ENCODE data around the gene C12orf56. TPM values are rescaled to one million over a fixed set of nuclear protein-coding genes. Genes with fewer than 3 reads are reported as not detected.
A peak's percentile ranks its signal among the peaks of the same experiment; 100 is the strongest.
"Not testable (repeated sequence)": the region's sequence is repeated elsewhere in the genome, so short reads cannot be mapped to it uniquely, and the experiment has no call there.

C12orf56 gene
- total RNA-seq, 1 experiment from 2014 or later: 8.1 TPM

DNA sequence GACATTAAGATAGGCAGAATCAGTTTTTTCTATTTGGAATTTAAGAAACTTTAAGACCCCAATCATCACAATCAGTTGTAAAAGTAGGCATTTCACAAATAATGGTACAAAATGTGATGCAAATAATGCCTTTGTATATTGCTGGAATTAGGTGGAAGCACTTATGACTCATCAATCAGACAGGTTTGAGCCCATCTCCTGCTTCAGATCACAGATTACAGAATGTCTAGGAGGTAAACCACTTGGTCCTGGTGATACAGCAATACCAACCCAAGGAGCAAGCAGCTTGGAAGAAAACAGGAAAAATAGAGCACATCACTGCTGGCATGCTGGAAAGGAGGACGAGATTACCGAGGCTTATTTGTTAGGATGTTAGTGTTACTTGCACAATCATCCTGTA, 57.6 kb downstream of the C12orf56 start:
- ATAC-seq: no peak
- no peaks in the 10 kb centered on the region for H3K9me2 ChIP-seq (replicated peaks; ENCODE audit: low read length)
- DNase-seq: peak; percentile 10
- CTCF ChIA-PET: no interaction called here
- TF ChIP-seq EZH2 (IDR thresholded peaks at IDR 0.05; ENCODE audit: low read length, unreplicated experiment) (no peak), EZH2phosphoT487 (IDR thresholded peaks at IDR 0.05; ENCODE audit: borderline replicate concordance, low read length) (no peak)
- TF ChIP-seq, protein P1, sequence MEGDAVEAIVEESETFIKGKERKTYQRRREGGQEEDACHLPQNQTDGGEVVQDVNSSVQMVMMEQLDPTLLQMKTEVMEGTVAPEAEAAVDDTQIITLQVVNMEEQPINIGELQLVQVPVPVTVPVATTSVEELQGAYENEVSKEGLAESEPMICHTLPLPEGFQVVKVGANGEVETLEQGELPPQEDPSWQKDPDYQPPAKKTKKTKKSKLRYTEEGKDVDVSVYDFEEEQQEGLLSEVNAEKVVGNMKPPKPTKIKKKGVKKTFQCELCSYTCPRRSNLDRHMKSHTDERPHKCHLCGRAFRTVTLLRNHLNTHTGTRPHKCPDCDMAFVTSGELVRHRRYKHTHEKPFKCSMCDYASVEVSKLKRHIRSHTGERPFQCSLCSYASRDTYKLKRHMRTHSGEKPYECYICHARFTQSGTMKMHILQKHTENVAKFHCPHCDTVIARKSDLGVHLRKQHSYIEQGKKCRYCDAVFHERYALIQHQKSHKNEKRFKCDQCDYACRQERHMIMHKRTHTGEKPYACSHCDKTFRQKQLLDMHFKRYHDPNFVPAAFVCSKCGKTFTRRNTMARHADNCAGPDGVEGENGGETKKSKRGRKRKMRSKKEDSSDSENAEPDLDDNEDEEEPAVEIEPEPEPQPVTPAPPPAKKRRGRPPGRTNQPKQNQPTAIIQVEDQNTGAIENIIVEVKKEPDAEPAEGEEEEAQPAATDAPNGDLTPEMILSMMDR (conservative IDR thresholded peaks at IDR 0.05; ENCODE audit: low read depth, low read length): no peak
- no peaks in the 10 kb centered on the region for H3K9me3 ChIP-seq (ENCODE audit: low read length)
- H2AFZ ChIP-seq (ENCODE audit: low read length): no peak overlapping the region
- no peaks in the 10 kb centered on the region for H3F3A ChIP-seq (ENCODE audit: low read length, unreplicated experiment)
- intact Hi-C loops (cut with micrococcal nuclease): no loop called here
- no peaks in the 10 kb centered on the region for H4K20me1 ChIP-seq (ENCODE audit: low read length)
- no peaks in the 10 kb centered on the region for H3K36me3 ChIP-seq (ENCODE audit: low read depth, low read length)
- H3K4me3 ChIP-seq (ENCODE audit: low read length): no peak overlapping the region
- no peaks in the 10 kb centered on the region for H3K27me3 ChIP-seq (ENCODE audit: low read length)
- no peak overlapping the region for H3K4me2 ChIP-seq (ENCODE audit: low read length)
- no TSS peak for BruUV-seq (replicated peaks)
- no peak overlapping the region for H3K9ac ChIP-seq (ENCODE audit: low read length)
- H3K4me1 ChIP-seq (ENCODE audit: insufficient read depth, low read length): no peaks in the 10 kb centered on the region
- H3K27ac ChIP-seq (ENCODE audit: low read length): no peak overlapping the region
- H3K79me2 ChIP-seq (ENCODE audit: low read length): no peaks in the 10 kb centered on the region
- POLR2A ChIA-PET (ENCODE audit: unreplicated experiment): no interaction called here

DNA sequence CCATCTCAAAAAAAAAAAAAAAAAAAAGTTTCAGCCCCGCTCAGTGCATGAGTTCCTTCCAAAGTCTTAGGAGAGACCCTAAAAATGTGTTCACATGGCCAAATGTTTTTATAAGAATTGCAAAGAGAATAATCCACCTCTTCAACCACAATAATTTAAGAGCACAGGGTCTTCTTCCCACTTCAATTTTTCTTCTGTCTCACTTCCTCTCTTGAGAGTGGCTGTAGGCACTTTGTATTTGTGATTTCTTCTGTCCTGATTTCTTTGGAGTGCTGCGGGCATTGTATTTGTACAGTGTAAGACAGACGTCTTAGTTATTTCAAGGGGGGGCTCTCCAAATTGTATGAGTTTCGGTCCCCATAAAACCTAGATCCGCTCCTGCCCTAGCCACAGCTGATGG, 58.3 kb downstream of the C12orf56 start:
- H3K9me2 ChIP-seq (replicated peaks; ENCODE audit: low read length): no peaks in the 10 kb centered on the region
- no peak overlapping the region for H3K4me3 ChIP-seq (ENCODE audit: low read length)
- ChIA-PET POLR2A (ENCODE audit: unreplicated experiment) (no interaction called here), CTCF (no interaction called here)
- no peaks in the 10 kb centered on the region for H3K27me3 ChIP-seq (ENCODE audit: low read length)
- no peaks in the 10 kb centered on the region for H3K4me1 ChIP-seq (ENCODE audit: insufficient read depth, low read length)
- no peaks in the 10 kb centered on the region for H4K20me1 ChIP-seq (ENCODE audit: low read length)
- ATAC-seq: no peak
- no peak overlapping the region for H3K9ac ChIP-seq (ENCODE audit: low read length)
- H3K36me3 ChIP-seq (ENCODE audit: low read depth, low read length): no peaks in the 10 kb centered on the region
- H3K27ac ChIP-seq (ENCODE audit: low read length): no peak overlapping the region
- TF ChIP-seq, protein P1 (conservative IDR thresholded peaks at IDR 0.05; ENCODE audit: low read depth, low read length): no peak
- TF ChIP-seq EZH2phosphoT487 (IDR thresholded peaks at IDR 0.05; ENCODE audit: borderline replicate concordance, low read length) (no peak), EZH2 (IDR thresholded peaks at IDR 0.05; ENCODE audit: low read length, unreplicated experiment) (no peak)
- no peaks in the 10 kb centered on the region for H3K79me2 ChIP-seq (ENCODE audit: low read length)
- BruUV-seq (replicated peaks): no TSS peak
- H3K4me2 ChIP-seq (ENCODE audit: low read length): no peak overlapping the region
- no peaks in the 10 kb centered on the region for H3K9me3 ChIP-seq (ENCODE audit: low read length)
- no peak overlapping the region for H2AFZ ChIP-seq (ENCODE audit: low read length)
- no peaks in the 10 kb centered on the region for H3F3A ChIP-seq (ENCODE audit: low read length, unreplicated experiment)
- intact Hi-C loops (cut with micrococcal nuclease): no loop called here
- DNase-seq: no peak

DNA sequence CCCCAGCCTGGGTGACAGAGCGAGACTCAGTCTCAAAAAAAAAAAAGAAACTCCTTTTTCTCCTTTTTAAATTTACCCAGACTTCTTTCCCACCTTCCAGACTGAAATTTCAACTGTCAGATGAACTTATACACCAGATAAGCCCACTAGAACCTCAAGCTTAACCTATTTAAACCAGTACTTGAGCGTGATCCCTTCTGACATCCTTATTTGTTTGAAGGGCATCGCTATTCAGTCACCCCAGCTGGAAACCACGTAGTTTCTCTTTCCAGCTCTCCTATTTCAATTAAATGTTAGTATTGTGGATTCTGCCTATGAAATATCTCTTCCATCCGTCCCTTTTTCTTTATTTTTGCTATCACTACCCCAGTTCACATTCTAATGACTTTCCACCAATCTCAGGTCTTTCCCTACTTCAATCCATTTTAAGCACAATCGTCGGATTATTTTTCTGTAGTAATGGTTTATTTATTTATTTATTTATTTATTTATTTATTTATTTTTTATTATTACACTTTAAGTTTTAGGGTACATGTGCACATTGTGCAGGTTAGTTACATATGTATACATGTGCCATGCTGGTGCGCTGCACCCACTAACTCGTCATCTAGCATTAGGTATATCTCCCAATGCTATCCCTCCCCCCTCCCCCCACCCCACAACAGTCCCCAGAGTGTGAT, 61.4 kb downstream of the C12orf56 start:
- DNase-seq; H3K4me1 ChIP-seq (ENCODE audit: insufficient read depth, low read length); H3K27me3 ChIP-seq (ENCODE audit: low read length); H3F3A ChIP-seq (ENCODE audit: low read length, unreplicated experiment); H3K9ac ChIP-seq (ENCODE audit: low read length); H3K4me2 ChIP-seq (ENCODE audit: low read length); H3K9me3 ChIP-seq (ENCODE audit: low read length); H2AFZ ChIP-seq (ENCODE audit: low read length); BruUV-seq (replicated peaks); H3K79me2 ChIP-seq (ENCODE audit: low read length); CTCF ChIA-PET; H4K20me1 ChIP-seq (ENCODE audit: low read length); H3K27ac ChIP-seq (ENCODE audit: low read length); ATAC-seq; POLR2A ChIA-PET (ENCODE audit: unreplicated experiment); H3K36me3 ChIP-seq (ENCODE audit: low read depth, low read length); H3K4me3 ChIP-seq (ENCODE audit: low read length); H3K9me2 ChIP-seq (replicated peaks; ENCODE audit: low read length); intact Hi-C loops (cut with micrococcal nuclease): not testable (repeated sequence)

Data from PC-3 (cell line).